ENCODE results near the gene RALGPS2.
A peak's percentile ranks its signal among the peaks of the same experiment; 100 is the strongest.
"Not testable (repeated sequence)": the region's sequence is repeated elsewhere in the genome, so short reads cannot be mapped to it uniquely, and the experiment has no call there.

Gene RALGPS2

DNA sequence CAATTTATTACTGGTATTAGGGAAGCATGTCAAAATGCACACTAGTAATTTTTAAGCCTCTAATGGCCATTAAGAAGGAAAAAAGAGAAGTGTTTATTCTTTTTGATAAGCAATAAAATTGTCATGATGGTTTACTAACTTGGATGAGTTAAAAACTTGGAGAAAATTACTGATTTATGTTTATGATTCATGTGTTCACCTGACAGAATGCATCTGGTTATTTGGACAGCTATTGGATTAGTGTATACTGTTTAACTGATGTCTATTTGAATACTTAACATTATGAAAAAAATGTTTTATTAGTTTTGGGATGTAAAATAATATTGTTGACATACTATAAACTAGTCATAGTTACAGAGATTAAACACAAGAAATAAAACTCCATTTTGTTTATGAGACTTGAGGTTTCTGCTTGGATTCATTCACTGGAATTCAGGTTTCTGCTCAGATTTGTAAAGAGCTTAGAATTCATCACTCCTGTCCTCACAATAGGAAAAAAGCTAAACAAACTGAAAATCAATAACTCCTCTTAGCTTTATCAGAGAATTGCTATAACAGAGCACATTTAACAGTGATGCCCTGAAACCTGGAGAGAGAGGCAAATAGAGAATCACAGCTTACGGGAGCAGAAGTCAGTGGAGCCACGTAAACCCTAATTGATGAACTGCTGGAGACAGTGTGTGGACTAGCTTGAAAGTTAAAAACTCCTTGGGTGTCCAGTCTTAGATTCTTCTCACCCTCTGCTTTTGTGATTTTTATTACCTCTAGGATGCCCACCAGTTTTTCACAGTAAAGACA is 56.7 kb downstream of the RALGPS2 start:
- DNase-seq, result no peak

DNA sequence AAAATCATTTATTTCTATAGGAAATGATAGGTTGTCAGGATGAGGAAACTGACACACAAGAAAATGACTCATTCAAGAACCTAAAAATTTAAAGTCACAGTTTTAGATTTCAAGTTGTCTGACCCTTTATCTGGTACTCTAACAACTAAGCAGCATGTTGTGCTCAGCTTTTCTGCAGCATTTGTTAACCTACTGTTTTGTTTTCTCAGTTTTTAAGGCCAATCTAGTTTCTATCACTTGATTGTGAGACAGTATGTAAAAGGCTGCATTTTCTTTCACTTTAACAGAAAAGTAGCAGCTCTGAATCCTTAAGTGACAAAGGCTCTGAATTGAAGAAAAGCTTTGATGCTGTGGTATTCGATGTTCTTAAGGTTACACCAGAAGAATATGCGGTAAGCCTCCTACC is 59.1 kb downstream of the RALGPS2 start:
- no peak for DNase-seq

DNA sequence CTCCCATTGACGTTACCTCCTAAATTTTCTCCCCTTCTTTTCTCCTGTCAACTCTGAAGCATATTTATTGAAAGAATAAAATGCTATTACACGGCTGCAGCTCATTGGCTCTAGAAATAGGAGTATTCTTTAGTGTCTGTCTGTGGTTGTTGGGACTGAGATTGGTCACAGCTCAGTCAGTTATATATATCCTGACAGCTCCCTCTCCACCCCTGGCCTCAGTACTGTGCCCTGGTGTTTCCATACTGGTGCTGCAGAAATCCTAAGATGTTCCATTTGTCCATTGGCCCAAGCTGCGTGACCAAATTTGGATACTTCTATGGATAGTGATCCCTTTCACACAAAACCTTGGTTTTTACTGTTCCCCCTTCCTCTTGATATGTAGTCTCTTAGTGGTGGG is 67.3 kb downstream of the RALGPS2 start:
- no peak for DNase-seq

DNA sequence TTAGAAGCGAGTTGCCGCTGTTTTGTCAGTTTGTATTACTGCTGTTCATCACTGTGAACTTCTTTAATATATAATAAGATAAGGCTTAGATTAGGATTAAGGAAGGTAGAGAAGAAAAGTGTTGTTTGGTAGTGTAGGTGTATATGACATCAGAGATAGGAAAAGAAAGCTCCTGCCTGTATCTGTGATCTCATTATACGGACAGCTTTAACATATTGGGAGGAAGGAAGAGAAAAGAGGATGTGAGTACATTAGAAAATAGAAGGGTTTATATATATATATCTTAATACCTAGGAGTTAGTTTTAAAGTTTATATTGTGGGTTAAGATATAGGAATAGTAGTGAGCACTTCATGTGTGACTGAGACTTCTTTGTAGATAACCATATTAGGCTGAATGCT is 71.0 kb downstream of the RALGPS2 start:
- peak in 1 of 2 donors; percentile 4 for DNase-seq

DNA sequence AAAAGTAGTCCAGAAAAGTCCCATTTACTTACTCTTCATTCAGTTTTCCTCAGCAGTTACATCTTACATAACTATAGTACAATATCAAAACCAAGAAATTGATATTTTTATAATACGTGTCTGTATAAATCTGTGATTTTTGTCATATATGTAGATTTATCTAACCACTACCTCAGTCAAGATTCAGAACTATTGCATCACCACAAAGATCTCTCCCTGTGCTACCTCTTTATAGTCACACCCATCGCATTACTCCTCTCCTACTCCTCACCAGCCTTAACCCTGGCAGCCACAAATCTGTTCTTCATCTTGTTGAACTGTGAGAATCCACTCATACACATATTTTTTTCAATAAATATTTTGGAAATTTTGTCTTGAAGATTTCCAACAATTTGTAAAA is 72.5 kb downstream of the RALGPS2 start:
- DNase-seq, result no peak

DNA sequence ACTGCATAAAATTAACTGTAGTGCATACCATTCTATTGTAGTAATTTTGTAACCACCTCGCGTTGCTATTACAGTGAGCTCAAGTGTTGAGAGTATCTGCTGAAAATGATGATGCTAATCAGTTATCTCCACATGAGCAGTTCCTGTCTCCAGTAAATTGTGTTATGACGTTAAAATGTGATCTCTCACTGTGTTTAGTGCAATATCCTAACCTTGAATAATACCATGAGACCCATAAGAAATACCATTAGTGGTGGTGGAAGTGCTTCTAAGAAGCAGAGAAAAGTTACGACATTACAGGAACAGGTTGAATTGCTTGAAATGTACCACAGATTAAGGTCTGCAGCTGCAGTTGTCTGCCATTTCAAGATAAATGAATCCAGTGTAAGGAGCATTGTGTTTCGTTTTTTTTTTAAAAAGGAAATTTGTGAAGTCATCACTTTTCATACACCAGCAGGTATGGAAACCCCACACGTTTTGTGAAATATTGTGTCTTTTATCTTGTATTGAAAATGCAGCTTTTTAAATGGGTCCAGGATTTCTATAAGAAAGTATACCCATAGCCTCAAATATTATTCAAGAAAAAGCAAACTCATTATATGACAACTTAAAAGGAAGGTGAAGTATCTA is 73.3 kb downstream of the RALGPS2 start:
- DNase-seq, result no peak

DNA sequence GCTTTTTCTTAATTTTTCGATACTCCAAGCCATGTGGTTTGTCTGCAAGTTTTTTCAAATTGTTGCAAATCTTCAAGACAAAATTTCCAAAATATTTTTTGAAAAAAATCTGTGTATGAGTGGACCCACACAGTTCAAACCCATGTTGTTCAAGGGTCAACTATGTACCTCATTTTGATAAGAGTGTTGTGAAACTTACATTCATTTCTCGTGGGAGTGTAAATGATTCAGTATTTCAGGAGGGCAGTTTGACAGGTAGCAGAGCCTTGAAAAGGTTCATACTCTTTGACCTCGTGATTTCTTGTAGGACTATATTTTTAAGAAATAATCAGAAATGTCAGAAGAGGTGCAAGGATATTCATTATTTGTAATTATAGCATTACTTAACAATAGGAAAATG is 77.8 kb downstream of the RALGPS2 start:
- no peak for DNase-seq

DNA sequence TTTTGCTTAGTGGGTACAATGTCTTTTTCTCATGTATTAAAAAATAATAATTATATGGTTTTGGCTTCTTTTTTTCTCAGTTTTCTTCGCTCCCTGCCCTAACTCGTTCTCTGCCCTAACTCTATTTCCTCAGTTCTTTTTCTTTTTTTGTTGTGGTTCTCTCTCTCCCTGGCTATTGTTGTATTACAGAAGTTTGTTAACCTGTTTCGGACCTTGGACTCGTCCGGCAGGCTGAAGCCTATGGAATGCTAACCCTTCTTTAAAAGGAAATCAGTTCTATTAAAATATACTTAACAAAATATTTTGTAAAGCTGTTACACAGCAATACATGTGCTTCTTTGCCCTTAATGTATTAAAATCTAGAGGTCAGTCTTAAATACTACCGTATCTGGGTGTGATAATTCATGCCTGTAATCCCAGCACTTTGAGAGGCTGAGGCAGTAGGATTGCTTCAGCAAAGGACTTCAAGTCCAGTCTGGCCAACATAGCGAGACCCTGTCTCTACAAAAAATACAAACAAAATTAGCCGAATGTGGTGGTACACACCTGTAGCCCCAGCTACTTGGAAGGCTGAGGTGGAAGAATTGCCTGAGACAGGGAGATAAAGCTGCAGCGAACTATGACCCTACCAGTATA is 81.7 kb downstream of the RALGPS2 start:
- DNase-seq, result no peak

DNA sequence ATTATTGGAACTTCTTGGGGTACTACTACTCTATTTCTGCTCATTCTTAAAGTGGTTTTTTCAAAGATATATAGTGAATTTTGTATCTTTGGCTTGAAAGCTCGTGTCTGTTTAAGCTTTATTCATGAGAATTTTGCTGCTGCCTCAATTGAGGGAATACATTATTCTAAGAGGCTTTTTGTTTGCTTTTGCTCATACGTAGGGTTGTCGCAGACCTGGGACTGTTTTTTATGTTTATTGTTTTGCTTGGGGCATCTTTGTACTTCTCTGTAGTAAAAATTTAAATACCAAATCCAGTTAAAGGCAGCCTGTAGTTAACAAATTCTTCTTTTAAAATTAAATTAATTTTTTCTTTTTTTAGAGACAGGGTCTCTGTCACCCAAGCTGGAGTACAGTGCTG is 83.5 kb downstream of the RALGPS2 start:
- no peak for DNase-seq

DNA sequence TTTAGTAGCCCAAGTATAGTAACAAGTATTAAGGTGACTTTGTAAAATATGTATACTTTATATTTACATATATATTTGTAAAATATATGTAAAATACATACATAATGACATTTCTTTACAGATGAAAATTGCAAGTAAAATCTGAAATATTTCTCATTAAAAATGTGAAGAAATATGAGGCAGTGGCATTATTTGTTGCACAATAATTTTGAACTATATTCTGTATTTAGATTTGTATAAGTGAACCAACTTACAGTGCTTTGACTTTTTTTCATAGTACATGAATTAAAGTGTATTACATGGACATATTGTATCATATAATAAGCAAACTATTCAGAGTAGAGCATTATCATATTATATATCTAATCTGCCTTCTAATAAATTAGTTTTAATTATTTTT is 85.5 kb downstream of the RALGPS2 start:
- DNase-seq, result no peak

DNA sequence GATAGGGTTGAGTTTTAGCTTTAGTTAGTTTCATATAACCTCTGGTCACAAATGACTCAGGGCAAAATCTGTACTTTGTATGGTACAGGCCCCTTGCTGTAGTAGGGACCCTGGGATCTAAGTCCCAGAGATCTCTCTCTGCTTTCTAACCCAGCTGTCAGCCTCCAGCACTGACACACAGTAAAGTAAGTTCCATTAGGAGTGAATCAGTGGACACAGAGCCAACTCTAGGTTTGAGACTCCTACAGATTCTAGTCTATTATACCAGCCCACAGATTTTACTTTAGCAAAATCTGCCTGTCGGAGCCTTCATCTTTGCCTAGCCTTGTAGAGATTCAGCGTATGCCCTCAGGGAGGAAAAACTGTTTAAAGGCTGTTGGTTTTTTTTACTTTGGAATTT is 93.4 kb downstream of the RALGPS2 start:
- no peak for DNase-seq

DNA sequence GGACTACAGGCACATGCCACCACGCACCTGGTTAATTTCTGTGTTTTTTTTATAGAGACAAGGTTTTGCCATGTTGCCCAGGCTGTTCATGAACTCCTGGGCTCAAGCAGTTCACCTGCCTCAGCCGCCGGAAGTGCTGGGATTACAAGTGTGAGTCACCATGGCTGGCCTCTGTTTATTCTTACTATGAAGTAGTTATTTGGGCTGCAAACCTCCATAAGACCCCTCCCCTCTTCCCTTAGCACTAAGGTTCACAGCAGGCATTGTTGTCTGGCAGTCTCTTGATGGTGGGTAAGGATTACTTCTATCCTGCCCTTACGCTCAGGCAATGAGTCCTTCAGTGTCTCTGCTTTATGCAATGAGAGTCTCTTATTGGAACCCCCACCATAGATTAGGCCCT is 94.1 kb downstream of the RALGPS2 start:
- no peak for DNase-seq

DNA sequence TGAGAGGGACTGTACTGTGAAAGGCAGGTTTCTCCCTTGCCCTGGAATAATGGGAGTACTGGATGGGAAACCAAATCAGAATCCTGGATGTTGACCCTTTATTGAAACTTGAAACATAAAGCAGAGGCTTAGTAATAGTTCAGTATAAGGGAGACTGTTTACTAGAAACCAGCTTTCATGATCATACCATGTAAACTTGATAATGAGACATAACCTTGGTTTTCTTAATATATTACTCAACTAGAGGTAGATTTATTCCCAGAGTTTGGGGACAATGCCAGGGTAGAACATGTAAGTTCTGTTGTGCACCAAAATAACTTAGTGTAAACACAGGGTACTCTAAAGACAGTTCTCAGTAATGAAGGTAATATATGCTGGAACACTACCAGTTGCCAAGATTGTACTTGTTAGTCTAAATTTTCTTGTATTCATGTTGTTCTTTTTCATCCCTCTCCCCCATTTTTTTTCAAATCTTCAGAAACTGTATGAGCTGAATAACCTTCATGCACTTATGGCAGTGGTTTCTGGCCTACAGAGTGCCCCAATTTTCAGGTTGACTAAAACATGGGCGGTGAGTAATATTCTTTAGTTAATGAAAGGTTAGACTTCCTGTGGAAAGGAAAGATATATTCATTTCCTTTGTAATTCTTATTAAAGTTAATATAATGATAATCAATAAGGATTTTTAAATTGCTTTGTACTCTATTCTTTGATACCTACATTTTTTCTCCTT is 96.3 kb downstream of the RALGPS2 start:
- DNase-seq, result no peak

DNA sequence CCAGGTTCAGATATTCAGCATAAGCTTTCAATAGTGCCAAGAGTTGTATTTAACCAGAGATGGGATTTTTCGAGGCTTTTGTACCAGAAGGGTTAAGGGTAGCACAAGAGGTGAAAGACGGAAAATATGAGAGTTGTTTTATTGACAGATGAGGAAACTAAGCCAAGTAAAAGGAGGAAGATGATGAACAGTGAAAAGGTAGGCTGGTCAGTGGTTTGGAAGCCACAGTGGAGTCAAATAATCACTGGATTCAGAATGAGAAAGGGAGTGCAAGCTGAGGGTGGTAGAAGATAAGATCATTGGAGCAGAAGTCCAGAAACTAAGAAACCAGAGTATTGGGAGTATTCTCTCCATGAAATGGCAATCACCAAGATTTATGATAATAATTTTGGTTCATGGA is 100.1 kb downstream of the RALGPS2 start:
- no peak for DNase-seq

DNA sequence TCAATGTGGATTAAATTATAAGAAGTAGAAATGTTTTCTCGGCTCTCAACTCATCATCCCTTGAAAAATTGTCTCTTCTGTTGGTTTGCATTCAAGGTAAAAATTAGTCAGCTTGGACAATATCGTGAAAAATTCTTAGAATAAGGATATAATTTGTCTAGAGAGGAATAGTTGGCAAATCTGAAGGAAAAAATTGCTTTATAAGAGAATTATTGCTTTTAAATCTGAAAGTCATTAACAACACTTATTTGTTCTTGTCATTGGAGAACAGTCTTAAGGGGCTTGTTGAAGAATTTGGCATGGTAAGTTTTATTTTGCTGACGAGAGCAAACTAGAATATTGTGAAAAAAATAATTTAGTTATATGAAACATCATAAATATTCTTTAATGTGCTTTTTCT is 119.4 kb downstream of the RALGPS2 start:
- DNase-seq, result no peak

DNA sequence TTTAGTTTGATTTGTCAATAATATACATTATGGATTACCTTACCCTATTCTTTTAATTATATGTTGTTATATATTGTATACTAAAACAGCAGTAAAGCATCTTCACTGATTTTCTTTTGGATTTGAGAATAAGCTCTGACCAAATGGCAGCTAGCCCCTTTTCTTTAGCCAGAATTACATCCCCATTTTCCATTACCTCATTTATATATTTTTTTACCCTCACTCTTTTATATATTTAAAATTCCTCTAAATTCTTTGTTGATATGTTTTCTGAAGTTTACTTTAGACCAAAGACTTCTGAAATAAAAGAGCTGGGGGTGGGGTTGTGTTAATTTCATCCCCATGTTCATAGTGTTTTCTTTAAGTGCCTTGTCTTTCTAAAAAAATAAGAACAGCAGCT is 121.3 kb downstream of the RALGPS2 start:
- DNase-seq, result no peak

DNA sequence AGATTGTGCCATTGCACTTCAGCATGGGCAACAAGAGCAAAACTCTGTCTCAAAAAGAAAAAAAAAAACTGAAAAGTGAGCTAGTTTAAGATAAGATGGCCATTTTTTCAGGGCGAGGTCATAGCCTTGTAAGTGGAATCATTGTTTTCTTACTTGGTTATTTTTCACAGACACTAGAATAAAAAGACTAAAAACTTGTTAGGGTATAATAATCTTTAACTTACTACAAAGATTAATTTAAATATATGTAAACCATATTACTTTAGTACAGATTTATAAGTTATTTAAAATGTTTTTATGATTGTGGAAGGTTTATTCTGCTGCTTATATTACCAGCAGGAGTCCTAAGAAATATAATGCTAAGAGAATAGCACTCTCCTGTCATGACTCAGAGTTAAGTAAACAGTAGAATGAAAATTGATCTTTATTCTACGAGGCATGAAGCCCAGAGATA is 122.4 kb downstream of the RALGPS2 start:
- DNase-seq, result no peak

DNA sequence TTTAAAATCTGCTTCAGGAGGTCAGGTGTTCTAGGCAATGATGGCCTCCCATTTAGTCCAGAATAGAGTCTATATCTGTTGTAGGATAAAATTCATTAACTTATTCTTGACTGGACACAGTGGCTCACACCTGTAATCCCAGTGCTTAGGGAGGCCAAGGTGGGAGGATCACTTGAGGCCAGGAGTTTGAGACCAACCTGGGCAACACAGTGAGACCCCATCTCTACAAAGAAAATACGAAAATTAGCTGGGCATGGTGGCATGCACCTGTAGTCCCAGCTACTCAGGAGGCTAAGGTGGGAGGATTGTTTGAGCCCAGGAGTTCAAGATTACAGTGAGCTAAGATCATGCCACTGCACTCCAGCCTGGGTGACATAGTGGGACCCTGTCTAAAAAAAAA is 122.9 kb downstream of the RALGPS2 start:
- DNase-seq, result not testable (repeated sequence)

DNA sequence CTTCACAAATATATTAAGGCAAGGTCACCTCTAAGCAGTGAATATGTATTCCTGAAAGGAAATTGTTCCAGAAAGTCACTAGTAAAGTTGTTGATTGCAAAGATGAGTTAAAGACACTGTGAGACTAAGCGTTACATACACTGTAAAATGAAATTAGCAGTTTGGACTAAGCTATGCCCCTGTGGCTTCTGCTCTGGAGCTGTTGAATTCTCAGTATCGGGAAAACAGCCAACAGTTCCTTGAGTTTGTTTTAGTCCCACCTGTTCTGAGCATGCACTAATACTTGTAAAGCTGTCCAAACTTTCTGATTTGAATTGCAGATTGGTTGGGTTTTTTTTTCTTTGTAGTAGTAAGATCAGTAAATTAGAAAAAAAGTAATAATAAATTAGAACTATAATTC is 124.9 kb downstream of the RALGPS2 start:
- no peak for DNase-seq

DNA sequence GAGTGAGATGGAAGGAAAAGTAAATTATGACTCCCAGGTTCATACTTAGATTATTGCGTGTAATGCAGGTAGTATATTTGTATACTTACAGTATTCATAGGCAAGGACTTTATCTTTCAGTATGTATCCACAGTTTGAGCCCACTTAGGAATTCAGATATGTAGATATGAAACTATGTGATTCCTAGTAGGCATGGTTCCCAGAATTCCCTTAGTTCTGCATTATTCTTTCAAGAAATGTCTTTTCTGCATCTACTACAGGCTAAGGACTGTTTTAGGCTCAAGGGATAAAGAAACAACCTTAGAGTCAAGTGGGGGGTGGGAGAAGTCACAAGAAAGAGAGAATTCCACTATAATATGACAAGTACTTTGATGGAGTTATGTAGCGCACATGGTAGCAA is 132.1 kb downstream of the RALGPS2 start:
- DNase-seq, result no peak

DNA sequence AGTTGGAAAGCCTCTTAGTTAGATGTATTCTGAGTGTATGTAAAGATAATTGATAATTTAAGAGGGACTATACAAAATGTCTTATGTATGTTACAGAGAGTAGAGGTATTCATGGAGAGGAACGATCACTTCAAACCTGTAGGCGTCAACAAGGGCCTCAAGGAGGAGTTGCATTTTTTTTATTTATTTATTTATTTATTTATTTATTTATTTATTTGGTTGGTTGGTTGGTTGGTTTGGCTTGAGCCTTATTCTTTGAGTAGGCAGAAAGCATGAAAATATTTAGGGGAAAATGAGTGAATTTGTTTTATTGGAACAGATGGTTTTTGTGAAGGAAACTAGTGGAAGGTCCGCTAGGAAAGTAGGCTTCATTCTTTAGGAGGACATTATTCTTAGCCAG is 137.4 kb downstream of the RALGPS2 start:
- no peak for DNase-seq

DNA sequence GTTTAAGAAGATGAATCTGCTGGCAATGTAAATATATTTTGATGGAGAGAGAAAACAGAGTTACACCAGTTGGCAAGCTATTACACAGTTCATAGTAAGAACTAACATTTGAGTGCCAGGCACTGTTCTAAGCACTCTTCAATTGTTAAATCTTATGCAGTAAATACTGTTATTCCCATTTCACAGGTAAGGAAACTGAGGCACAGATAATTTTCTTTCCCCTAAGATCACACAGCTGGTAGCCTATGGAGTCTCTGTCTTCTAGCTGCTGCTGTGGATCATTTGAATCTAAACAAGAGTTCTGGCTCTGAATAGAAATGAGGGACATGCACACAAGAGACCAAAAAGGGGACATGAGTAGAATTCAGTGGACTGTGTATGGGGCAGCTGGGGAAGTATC is 137.8 kb downstream of the RALGPS2 start:
- DNase-seq, result no peak

DNA sequence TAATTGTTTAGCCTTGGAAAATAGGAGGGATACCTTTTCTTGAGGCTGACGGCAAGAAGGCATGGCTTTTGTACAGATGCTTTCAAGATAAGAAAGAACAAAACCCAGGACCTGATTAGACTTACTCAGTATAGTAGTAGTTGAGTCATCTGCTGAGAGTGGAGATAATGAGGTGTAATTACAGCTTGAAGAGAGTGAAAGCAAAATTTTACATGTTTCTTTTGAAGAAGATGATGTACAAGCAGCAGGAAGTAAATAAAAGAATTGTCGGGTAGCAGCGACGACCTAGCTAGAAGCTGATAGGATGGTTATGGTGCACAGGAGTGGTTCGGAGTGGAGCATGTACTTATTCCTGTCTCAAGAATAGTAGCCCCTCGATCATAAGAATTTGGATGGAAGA is 139.3 kb downstream of the RALGPS2 start:
- no peak for DNase-seq
